Astrocyte (in vitro differentiated cells and primary cell): ENCODE results near the gene INPPL1. TPM values are rescaled to one million over a fixed set of nuclear protein-coding genes. Genes with fewer than 3 reads are reported as not detected.

Experiments used
- DNase-seq: peaks from one replicate; pipeline ENCODE4 v3.0.0-alpha.2; 2010; ENCODE audit warnings: low read depth
- FAIRE-seq: peaks from 2 replicates; lab custom pipeline; 2011; peaks lifted over from hg19 to GRCh38; lab: Jason Lieb, UNC
- H2AFZ ChIP-seq: 2 replicates; pipeline ENCODE4 v1.6.0; 2012; ENCODE audit warnings: low read depth, low read length, inconsistent platforms
- H3K27ac ChIP-seq: 2 replicates; pipeline ENCODE4 v1.5.1; 2011; ENCODE audit warnings: low read depth, low read length, inconsistent platforms
- H3K27me3 ChIP-seq: 2 replicates; pipeline ENCODE4 v1.6.0; 2011; ENCODE audit warnings: low read length, inconsistent platforms; ENCODE audit not compliant: insufficient read depth
- H3K36me3 ChIP-seq: 2 replicates; pipeline ENCODE4 v1.5.1; 2011; ENCODE audit warnings: low read length, inconsistent platforms; ENCODE audit not compliant: insufficient read depth
- H3K4me1 ChIP-seq: 2 replicates; pipeline ENCODE4 v1.5.1; 2011; ENCODE audit warnings: low read length, inconsistent platforms; ENCODE audit not compliant: insufficient read depth
- H3K4me2 ChIP-seq: 2 replicates; pipeline ENCODE4 v1.6.0; 2012; ENCODE audit warnings: low read length, inconsistent platforms
- H3K4me3 ChIP-seq: 2 replicates; pipeline ENCODE4 v1.5.1; 2011; ENCODE audit warnings: low read depth, mild to moderate bottlenecking, low read length, inconsistent platforms; ENCODE audit not compliant: insufficient read depth
- H3K79me2 ChIP-seq: 2 replicates; pipeline ENCODE4 v1.6.0; 2012; ENCODE audit warnings: mild to moderate bottlenecking, low read length, inconsistent platforms; ENCODE audit not compliant: insufficient read depth
- H3K9ac ChIP-seq: 2 replicates; pipeline ENCODE4 v1.6.0; 2012; ENCODE audit warnings: mild to moderate bottlenecking, low read length, inconsistent platforms
- H3K9me3 ChIP-seq: 2 replicates; pipeline ENCODE4 v1.5.1; 2012; ENCODE audit warnings: low read depth, mild to moderate bottlenecking, low read length, inconsistent platforms; ENCODE audit not compliant: insufficient read depth
- H4K20me1 ChIP-seq: 2 replicates; pipeline ENCODE4 v1.6.0; 2012; ENCODE audit warnings: low read length, inconsistent platforms; ENCODE audit not compliant: insufficient read depth
- H3K27ac Mint-ChIP-seq: one replicate; pipeline ENCODE4 v1.8.0; 2021; ENCODE audit warnings: mild to moderate bottlenecking, mixed read lengths; ENCODE audit not compliant: unreplicated experiment
- H3K27me3 Mint-ChIP-seq: one replicate; pipeline ENCODE4 v1.8.0; 2021; ENCODE audit warnings: low read depth, mixed read lengths; ENCODE audit not compliant: unreplicated experiment
- H3K36me3 Mint-ChIP-seq: one replicate; pipeline ENCODE4 v1.8.0; 2021; ENCODE audit warnings: low read depth, mixed read lengths; ENCODE audit not compliant: unreplicated experiment
- H3K4me1 Mint-ChIP-seq: one replicate; pipeline ENCODE4 v1.8.0; 2021; ENCODE audit warnings: low read depth, mixed read lengths; ENCODE audit not compliant: unreplicated experiment
- H3K4me3 Mint-ChIP-seq: one replicate; pipeline ENCODE4 v1.8.0; 2021; ENCODE audit warnings: mild to moderate bottlenecking, moderate library complexity, mixed read lengths; ENCODE audit not compliant: unreplicated experiment
- H3K9me3 Mint-ChIP-seq: one replicate; pipeline ENCODE4 v1.8.0; 2021; ENCODE audit warnings: mild to moderate bottlenecking, mixed read lengths; ENCODE audit not compliant: unreplicated experiment
- CTCF ChIP-seq: IDR thresholded peaks from 2 replicates; pipeline ENCODE4 v1.5.1; 2011; ENCODE audit warnings: low read depth, mild to moderate bottlenecking, inconsistent platforms, low read length, moderate library complexity; ENCODE audit not compliant: insufficient read depth
- EZH2 ChIP-seq: IDR thresholded peaks from 2 replicates; pipeline ENCODE4 v1.6.1; 2012; ENCODE audit warnings: mild to moderate bottlenecking, low read length, inconsistent platforms; ENCODE audit not compliant: insufficient read depth
- total RNA-seq: library from RNA; stranded (reverse); gene quantifications from 2 replicates; pipeline ENCODE4 v1.2.1, GENCODE V29; 2021

Gene INPPL1
- total RNA-seq, 1 donor from 2014 or later = 276 TPM

- Mint-ChIP-seq H3K36me3 (peaks cover 25% of the 10 kb centered on the region), H3K27me3 (peaks cover 16% of the 10 kb centered on the region), H3K9me3 (no peaks in the 10 kb centered on the region), H3K4me1 (peaks cover 13% of the 10 kb centered on the region), H3K4me3 (no peak overlapping the region), H3K27ac (no peak overlapping the region)
- H3K4me2 ChIP-seq = no peak overlapping the region
- H2AFZ ChIP-seq = no peak overlapping the region
- DNase-seq (no peak), FAIRE-seq (no peak)
- peaks cover 80% of the 10 kb centered on the region for H4K20me1 ChIP-seq
- no peak for TF ChIP-seq CTCF
- no peak for TF ChIP-seq EZH2
- H3K9me3 ChIP-seq = no peaks in the 10 kb centered on the region
- no peak overlapping the region for H3K9ac ChIP-seq
- H3K4me3 ChIP-seq = no peak overlapping the region
- peaks cover 5% of the 10 kb centered on the region for H3K79me2 ChIP-seq
- peaks cover 26% of the 10 kb centered on the region for H3K4me1 ChIP-seq
- H3K36me3 ChIP-seq = peaks cover 31% of the 10 kb centered on the region
- no peak overlapping the region for H3K27ac ChIP-seq
- H3K27me3 ChIP-seq = peaks cover 17% of the 10 kb centered on the region
Observed at GRCh38 chr11:72236774-72237111, 12.2 kb downstream of the INPPL1 start.

DNA sequence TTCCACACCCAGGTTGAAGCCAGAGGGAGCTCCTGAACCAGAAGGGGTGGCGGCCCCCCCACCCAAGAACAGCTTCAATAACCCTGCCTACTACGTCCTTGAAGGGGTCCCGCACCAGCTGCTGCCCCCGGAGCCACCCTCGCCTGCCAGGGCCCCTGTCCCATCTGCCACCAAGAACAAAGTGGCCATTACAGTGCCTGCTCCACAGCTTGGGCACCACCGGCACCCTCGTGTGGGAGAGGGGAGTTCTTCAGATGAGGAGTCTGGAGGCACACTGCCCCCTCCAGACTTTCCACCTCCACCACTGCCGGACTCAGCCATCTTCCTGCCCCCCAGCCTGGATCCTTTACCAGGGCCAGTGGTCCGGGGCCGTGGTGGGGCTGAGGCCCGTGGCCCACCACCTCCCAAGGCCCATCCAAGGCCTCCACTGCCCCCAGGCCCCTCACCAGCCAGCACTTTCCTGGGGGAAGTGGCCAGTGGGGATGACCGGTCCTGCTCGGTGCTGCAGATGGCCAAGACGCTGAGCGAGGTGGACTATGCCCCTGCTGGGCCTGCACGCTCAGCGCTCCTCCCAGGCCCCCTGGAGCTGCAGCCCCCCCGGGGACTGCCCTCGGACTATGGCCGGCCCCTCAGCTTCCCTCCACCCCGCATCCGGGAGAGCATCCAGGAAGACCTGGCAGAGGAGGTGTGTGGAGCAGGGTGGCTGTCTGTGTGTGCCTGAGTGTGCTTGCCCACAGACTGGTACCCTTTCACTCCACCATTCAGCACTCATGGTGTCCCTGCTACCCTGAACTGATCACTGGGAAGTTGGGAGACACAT, 12.8 kb downstream of the INPPL1 start:
- Histone ChIP-seq H3K9ac (no peak overlapping the region), H3K4me1 (peaks cover 26% of the 10 kb centered on the region), H3K27me3 (peaks cover 23% of the 10 kb centered on the region), H4K20me1 (peaks cover 74% of the 10 kb centered on the region), H2AFZ (no peak overlapping the region), H3K4me2 (no peak overlapping the region), H3K9me3 (no peaks in the 10 kb centered on the region), H3K79me2 (peaks cover 5% of the 10 kb centered on the region), H3K27ac (no peak overlapping the region), H3K4me3 (no peak overlapping the region), H3K36me3 (peaks cover 27% of the 10 kb centered on the region)
- TF ChIP-seq CTCF = no peak
- TF ChIP-seq EZH2 = no peak
- H3K9me3 Mint-ChIP-seq = peaks cover 5% of the 10 kb centered on the region
- no peak overlapping the region for H3K4me3 Mint-ChIP-seq
- peaks cover 21% of the 10 kb centered on the region for H3K27me3 Mint-ChIP-seq
- DNase-seq (no peak), FAIRE-seq (no peak)
- peaks cover 13% of the 10 kb centered on the region for H3K4me1 Mint-ChIP-seq
- H3K27ac Mint-ChIP-seq = no peak overlapping the region
- peaks cover 24% of the 10 kb centered on the region for H3K36me3 Mint-ChIP-seq

DNA sequence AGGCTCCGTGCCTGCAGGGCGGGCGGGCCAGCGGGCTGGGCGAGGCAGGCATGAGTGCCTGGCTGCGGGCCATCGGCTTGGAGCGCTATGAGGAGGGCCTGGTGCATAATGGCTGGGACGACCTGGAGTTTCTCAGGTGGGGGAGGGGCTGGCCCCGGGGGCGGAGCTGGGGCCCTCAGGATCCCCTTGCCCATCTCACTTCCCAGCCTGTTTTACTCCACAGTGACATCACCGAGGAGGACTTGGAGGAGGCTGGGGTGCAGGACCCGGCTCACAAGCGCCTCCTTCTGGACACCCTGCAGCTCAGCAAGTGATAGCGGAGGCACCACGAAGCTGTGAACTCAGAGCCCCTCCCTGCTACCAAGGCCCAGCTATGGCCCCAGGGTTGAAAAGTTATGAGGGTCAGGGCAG, 13.5 kb downstream of the INPPL1 start:
- H3K9me3 ChIP-seq = no peaks in the 10 kb centered on the region
- peaks cover 26% of the 10 kb centered on the region for H3K4me1 ChIP-seq
- Mint-ChIP-seq H3K9me3 (peaks cover 9% of the 10 kb centered on the region), H3K27me3 (peaks cover 29% of the 10 kb centered on the region), H3K4me3 (no peak overlapping the region), H3K36me3 (peaks cover 19% of the 10 kb centered on the region), H3K4me1 (peaks cover 13% of the 10 kb centered on the region), H3K27ac (no peak overlapping the region)
- FAIRE-seq (no peak), DNase-seq (peak; percentile 45)
- peak; percentile 72 for TF ChIP-seq CTCF
- no peak for TF ChIP-seq EZH2
- no peak overlapping the region for H3K4me2 ChIP-seq
- no peak overlapping the region for H3K27ac ChIP-seq
- peaks cover 26% of the 10 kb centered on the region for H3K36me3 ChIP-seq
- H3K4me3 ChIP-seq = no peak overlapping the region
- no peaks in the 10 kb centered on the region for H3K79me2 ChIP-seq
- H2AFZ ChIP-seq = no peak overlapping the region
- peaks cover 67% of the 10 kb centered on the region for H4K20me1 ChIP-seq
- H3K27me3 ChIP-seq = peaks cover 28% of the 10 kb centered on the region
- H3K9ac ChIP-seq = no peak overlapping the region
